Fibroblast of skin of left quadriceps (primary cell): ENCODE data around the gene GRB10.
"Not testable (repeated sequence)": the region's sequence is repeated elsewhere in the genome, so short reads cannot be mapped to it uniquely, and the experiment has no call there.

Source experiments
- DNase-seq, 2 experiments: peaks; one replicate each; pipeline ENCODE4 v3.0.0-alpha.2; 2013; ENCODE audit warnings: low read depth in 2 of 2

The GRB10 gene

GRCh38 chr7:50779427-50779826 is 3.3 kb downstream of the GRB10 start:
- DNase-seq = no peak

- DNase-seq = no peak
Observed at GRCh38 chr7:50778189-50778588, 4.5 kb downstream of the GRB10 start.

GRCh38 chr7:50775836-50776235 is 6.9 kb downstream of the GRB10 start:
- DNase-seq = no peak

GRCh38 chr7:50775231-50775630 is 7.5 kb downstream of the GRB10 start:
- DNase-seq = no peak

- no peak for DNase-seq
Observed at GRCh38 chr7:50774319-50774718, 8.4 kb downstream of the GRB10 start.

- DNase-seq = not testable (repeated sequence)
Observed at GRCh38 chr7:50773071-50773470, 9.6 kb downstream of the GRB10 start.

- DNase-seq = no peak
Observed at GRCh38 chr7:50771120-50772002, 11.3 kb downstream of the GRB10 start.

GRCh38 chr7:50768485-50769474 is 13.9 kb downstream of the GRB10 start:
- no peak for DNase-seq

- no peak for DNase-seq
Observed at GRCh38 chr7:50766849-50767207, 15.9 kb downstream of the GRB10 start.

- DNase-seq = no peak
Observed at GRCh38 chr7:50766106-50766848, 16.4 kb downstream of the GRB10 start.

GRCh38 chr7:50762337-50762736 is 20.4 kb downstream of the GRB10 start:
- no peak for DNase-seq

- DNase-seq = no peak
Observed at GRCh38 chr7:50761713-50762112, 21.0 kb downstream of the GRB10 start.

GRCh38 chr7:50757703-50758390 is 24.8 kb downstream of the GRB10 start:
- no peak for DNase-seq

- DNase-seq = no peak
Observed at GRCh38 chr7:50756180-50756579, 26.5 kb downstream of the GRB10 start.

- DNase-seq = no peak
Observed at GRCh38 chr7:50754684-50755083, 28.0 kb downstream of the GRB10 start.

GRCh38 chr7:50754241-50754640 is 28.5 kb downstream of the GRB10 start:
- DNase-seq = no peak

GRCh38 chr7:50752422-50752821 is 30.3 kb downstream of the GRB10 start:
- no peak for DNase-seq

GRCh38 chr7:50751146-50751545 is 31.6 kb downstream of the GRB10 start:
- no peak for DNase-seq

- DNase-seq = no peak
Observed at GRCh38 chr7:50749896-50750295, 32.8 kb downstream of the GRB10 start.

GRCh38 chr7:50748472-50748871 is 34.2 kb downstream of the GRB10 start:
- no peak for DNase-seq

- no peak for DNase-seq
Observed at GRCh38 chr7:50745835-50746234, 36.9 kb downstream of the GRB10 start.
